ENCODE results near the gene PRMT2. TPM values are rescaled to one million over a fixed set of nuclear protein-coding genes. Genes with fewer than 3 reads are reported as not detected.
A peak's percentile ranks its signal among the peaks of the same experiment; 100 is the strongest.
"Not testable (repeated sequence)": the region's sequence is repeated elsewhere in the genome, so short reads cannot be mapped to it uniquely, and the experiment has no call there.

Gene PRMT2
- total RNA-seq, 2 experiments from 2014 or later, result 56.8 to 59.9 TPM

- Mint-ChIP-seq H3K4me3 (no peak overlapping the region), H3K4me1 (peaks cover 49% of the 10 kb centered on the region), H3K27me3 (no peaks in the 10 kb centered on the region), H3K27ac (peak overlapping the region; percentile 64), H3K9me3 (peaks cover 21% of the 10 kb centered on the region), H3K36me3 (peaks cover 29% of the 10 kb centered on the region)
- DNase-seq, result no peak
Measured at GRCh38 chr21:46626975-46627501, 8.4 kb upstream of the PRMT2 start.

- no peaks in the 10 kb centered on the region for H3K27me3 Mint-ChIP-seq
- no peak for DNase-seq
- H3K27ac Mint-ChIP-seq, result no peak overlapping the region
- H3K4me1 Mint-ChIP-seq, result peaks cover 49% of the 10 kb centered on the region
- H3K9me3 Mint-ChIP-seq, result peaks cover 21% of the 10 kb centered on the region
- peaks cover 29% of the 10 kb centered on the region for H3K36me3 Mint-ChIP-seq
- no peak overlapping the region for H3K4me3 Mint-ChIP-seq
Measured at GRCh38 chr21:46627726-46628125, 7.7 kb upstream of the PRMT2 start.

GRCh38 chr21:46628868-46629267, 6.6 kb upstream of the PRMT2 start:
- Mint-ChIP-seq H3K36me3 (peaks cover 28% of the 10 kb centered on the region), H3K4me1 (peaks cover 54% of the 10 kb centered on the region), H3K27me3 (no peaks in the 10 kb centered on the region), H3K9me3 (peaks cover 21% of the 10 kb centered on the region), H3K4me3 (no peak overlapping the region), H3K27ac (peak overlapping the region; percentile 15)
- no peak for DNase-seq

- Mint-ChIP-seq H3K4me1 (peaks cover 54% of the 10 kb centered on the region), H3K9me3 (peaks cover 15% of the 10 kb centered on the region), H3K36me3 (peaks cover 19% of the 10 kb centered on the region)
- H3K27ac Mint-ChIP-seq, DNase-seq, H3K27me3 Mint-ChIP-seq, H3K4me3 Mint-ChIP-seq: not testable (repeated sequence)
Measured at GRCh38 chr21:46630915-46631314, 4.6 kb upstream of the PRMT2 start.

GRCh38 chr21:46633566-46633965, 1.9 kb upstream of the PRMT2 start:
- Mint-ChIP-seq H3K36me3 (peaks cover 3% of the 10 kb centered on the region), H3K4me3 (peak overlapping the region; percentile 46), H3K27ac (peak overlapping the region; percentile 94), H3K9me3 (peaks cover 6% of the 10 kb centered on the region), H3K4me1 (peaks cover 52% of the 10 kb centered on the region), H3K27me3 (no peaks in the 10 kb centered on the region)
- peak; percentile 34 for DNase-seq

GRCh38 chr21:46634427-46634826, 1.0 kb upstream of the PRMT2 start:
- peak overlapping the region; percentile 94 for H3K27ac Mint-ChIP-seq
- H3K4me3 Mint-ChIP-seq, result peak overlapping the region; percentile 93
- DNase-seq, result peak; percentile 50
- peaks cover 59% of the 10 kb centered on the region for H3K4me1 Mint-ChIP-seq
- no peaks in the 10 kb centered on the region for H3K27me3 Mint-ChIP-seq
- peaks cover 3% of the 10 kb centered on the region for H3K9me3 Mint-ChIP-seq
- H3K36me3 Mint-ChIP-seq, result peaks cover 3% of the 10 kb centered on the region

GRCh38 chr21:46634966-46635323, 529 bp upstream of the PRMT2 start:
- H3K36me3 Mint-ChIP-seq, result peaks cover 5% of the 10 kb centered on the region
- no peak for DNase-seq
- no peaks in the 10 kb centered on the region for H3K27me3 Mint-ChIP-seq
- H3K27ac Mint-ChIP-seq, result peak overlapping the region; percentile 94
- H3K4me3 Mint-ChIP-seq, result peak overlapping the region; percentile 93
- H3K9me3 Mint-ChIP-seq, result peaks cover 3% of the 10 kb centered on the region
- H3K4me1 Mint-ChIP-seq, result peaks cover 64% of the 10 kb centered on the region

- Mint-ChIP-seq H3K27ac (peak overlapping the region; percentile 94), H3K9me3 (peaks cover 3% of the 10 kb centered on the region), H3K36me3 (peaks cover 16% of the 10 kb centered on the region), H3K4me3 (peak overlapping the region; percentile 93), H3K4me1 (peaks cover 74% of the 10 kb centered on the region), H3K27me3 (no peaks in the 10 kb centered on the region)
- DNase-seq, result no peak
Measured at GRCh38 chr21:46636181-46636512, 673 bp downstream of the PRMT2 start.

GRCh38 chr21:46636550-46637285, 1.2 kb downstream of the PRMT2 start:
- H3K36me3 Mint-ChIP-seq, result peaks cover 16% of the 10 kb centered on the region
- H3K4me1 Mint-ChIP-seq, result peaks cover 76% of the 10 kb centered on the region
- H3K4me3 Mint-ChIP-seq, result peak overlapping the region; percentile 93
- H3K9me3 Mint-ChIP-seq, result no peaks in the 10 kb centered on the region
- peak overlapping the region; percentile 94 for H3K27ac Mint-ChIP-seq
- no peaks in the 10 kb centered on the region for H3K27me3 Mint-ChIP-seq
- DNase-seq, result no peak

- no peaks in the 10 kb centered on the region for H3K9me3 Mint-ChIP-seq
- H3K27me3 Mint-ChIP-seq, result no peaks in the 10 kb centered on the region
- H3K36me3 Mint-ChIP-seq, result peaks cover 17% of the 10 kb centered on the region
- peaks cover 69% of the 10 kb centered on the region for H3K4me1 Mint-ChIP-seq
- no peak for DNase-seq
- peak overlapping the region; percentile 83 for H3K27ac Mint-ChIP-seq
- peak overlapping the region; percentile 67 for H3K4me3 Mint-ChIP-seq
Measured at GRCh38 chr21:46637952-46638746, 2.7 kb downstream of the PRMT2 start.

GRCh38 chr21:46639489-46640386, 4.3 kb downstream of the PRMT2 start:
- peak overlapping the region; percentile 78 for H3K27ac Mint-ChIP-seq
- H3K36me3 Mint-ChIP-seq, result peaks cover 26% of the 10 kb centered on the region
- peak overlapping the region; percentile 65 for H3K4me3 Mint-ChIP-seq
- H3K4me1 Mint-ChIP-seq, result peaks cover 54% of the 10 kb centered on the region
- no peak for DNase-seq
- H3K27me3 Mint-ChIP-seq, result no peaks in the 10 kb centered on the region
- H3K9me3 Mint-ChIP-seq, result no peaks in the 10 kb centered on the region

- Mint-ChIP-seq H3K4me1 (peaks cover 52% of the 10 kb centered on the region), H3K27me3 (no peaks in the 10 kb centered on the region), H3K27ac (no peak overlapping the region), H3K4me3 (no peak overlapping the region), H3K9me3 (peaks cover 5% of the 10 kb centered on the region), H3K36me3 (peaks cover 41% of the 10 kb centered on the region)
- no peak for DNase-seq
Measured at GRCh38 chr21:46641656-46642055, 6.2 kb downstream of the PRMT2 start.

- H3K9me3 Mint-ChIP-seq, result peaks cover 6% of the 10 kb centered on the region
- no peak for DNase-seq
- H3K4me3 Mint-ChIP-seq, result no peak overlapping the region
- no peaks in the 10 kb centered on the region for H3K27me3 Mint-ChIP-seq
- no peak overlapping the region for H3K27ac Mint-ChIP-seq
- H3K4me1 Mint-ChIP-seq, result peaks cover 49% of the 10 kb centered on the region
- peaks cover 53% of the 10 kb centered on the region for H3K36me3 Mint-ChIP-seq
Measured at GRCh38 chr21:46643379-46644177, 8.1 kb downstream of the PRMT2 start.

- H3K9me3 Mint-ChIP-seq, result peaks cover 6% of the 10 kb centered on the region
- no peak overlapping the region for H3K27ac Mint-ChIP-seq
- no peak overlapping the region for H3K4me3 Mint-ChIP-seq
- DNase-seq, result no peak
- H3K4me1 Mint-ChIP-seq, result peaks cover 39% of the 10 kb centered on the region
- H3K36me3 Mint-ChIP-seq, result peaks cover 52% of the 10 kb centered on the region
- no peaks in the 10 kb centered on the region for H3K27me3 Mint-ChIP-seq
Measured at GRCh38 chr21:46645840-46646239, 10.4 kb downstream of the PRMT2 start.

All from activated naive CD8-positive, alpha-beta T cell treated with anti-CD3 and anti-CD28 coated beads for 36 hours (primary cell).